Colon (tissue), 2 donors: ENCODE measurements around the gene AGAP1.

Source experiments
- FAIRE-seq: peaks from 2 replicates; lab custom pipeline; 2012; peaks lifted over from hg19 to GRCh38; lab: Jason Lieb, UNC
- donor health status: control.
- donor health status: control.

The AGAP1 gene

GRCh38 chr2:236105955-236106607, 612.2 kb downstream of the AGAP1 start:
- FAIRE-seq, result no peak

- no peak for FAIRE-seq
Observed at GRCh38 chr2:236106761-236107160, 612.9 kb downstream of the AGAP1 start.

- FAIRE-seq, result no peak
Observed at GRCh38 chr2:236107536-236107935, 613.7 kb downstream of the AGAP1 start.

- FAIRE-seq, result no peak
Observed at GRCh38 chr2:236107942-236108625, 614.2 kb downstream of the AGAP1 start.

- FAIRE-seq, result no peak
Observed at GRCh38 chr2:236109061-236109460, 615.2 kb downstream of the AGAP1 start.

GRCh38 chr2:236109473-236109872, 615.6 kb downstream of the AGAP1 start:
- no peak for FAIRE-seq

GRCh38 chr2:236112466-236112865, 618.6 kb downstream of the AGAP1 start:
- no peak for FAIRE-seq

- no peak for FAIRE-seq
Observed at GRCh38 chr2:236113425-236113824, 619.6 kb downstream of the AGAP1 start.

GRCh38 chr2:236113948-236114347, 620.1 kb downstream of the AGAP1 start:
- FAIRE-seq, result no peak

GRCh38 chr2:236114959-236115358, 621.1 kb downstream of the AGAP1 start:
- no peak for FAIRE-seq

- no peak for FAIRE-seq
Observed at GRCh38 chr2:236117401-236117800, 623.6 kb downstream of the AGAP1 start.

GRCh38 chr2:236117861-236118269, 624.0 kb downstream of the AGAP1 start:
- FAIRE-seq, result no peak

- no peak for FAIRE-seq
Observed at GRCh38 chr2:236119003-236119402, 625.2 kb downstream of the AGAP1 start.

GRCh38 chr2:236119476-236119875, 625.6 kb downstream of the AGAP1 start:
- FAIRE-seq, result no peak

GRCh38 chr2:236120141-236120601, 626.3 kb downstream of the AGAP1 start:
- no peak for FAIRE-seq

GRCh38 chr2:236120829-236121228, 627.0 kb downstream of the AGAP1 start:
- FAIRE-seq, result no peak

- no peak for FAIRE-seq
Observed at GRCh38 chr2:236121546-236121945, 627.7 kb downstream of the AGAP1 start.

- no peak for FAIRE-seq
Observed at GRCh38 chr2:236122236-236122635, 628.4 kb downstream of the AGAP1 start.

GRCh38 chr2:236123716-236124115, 629.9 kb downstream of the AGAP1 start:
- FAIRE-seq, result no peak

GRCh38 chr2:236124182-236124893, 630.5 kb downstream of the AGAP1 start:
- no peak for FAIRE-seq

GRCh38 chr2:236125541-236125940, 631.7 kb downstream of the AGAP1 start:
- no peak for FAIRE-seq

GRCh38 chr2:236127010-236127409, 633.2 kb downstream of the AGAP1 start:
- no peak for FAIRE-seq

GRCh38 chr2:236128321-236128720, 634.5 kb downstream of the AGAP1 start:
- no peak for FAIRE-seq
